GM19193 (cell line): Measurements from ENCODE around the gene KIF26A.

Experiments
- POLR2A ChIP-seq: IDR thresholded peaks from 4 replicates; pipeline ENCODE4 v1.6.1; 2011; ENCODE audit not compliant: insufficient read depth, insufficient read length; ENCODE audit errors: extremely low read depth

The KIF26A gene

GRCh38 chr14:104106471-104106991 is 31.9 kb upstream of the KIF26A start:
- TF ChIP-seq POLR2A, result no peak

DNA sequence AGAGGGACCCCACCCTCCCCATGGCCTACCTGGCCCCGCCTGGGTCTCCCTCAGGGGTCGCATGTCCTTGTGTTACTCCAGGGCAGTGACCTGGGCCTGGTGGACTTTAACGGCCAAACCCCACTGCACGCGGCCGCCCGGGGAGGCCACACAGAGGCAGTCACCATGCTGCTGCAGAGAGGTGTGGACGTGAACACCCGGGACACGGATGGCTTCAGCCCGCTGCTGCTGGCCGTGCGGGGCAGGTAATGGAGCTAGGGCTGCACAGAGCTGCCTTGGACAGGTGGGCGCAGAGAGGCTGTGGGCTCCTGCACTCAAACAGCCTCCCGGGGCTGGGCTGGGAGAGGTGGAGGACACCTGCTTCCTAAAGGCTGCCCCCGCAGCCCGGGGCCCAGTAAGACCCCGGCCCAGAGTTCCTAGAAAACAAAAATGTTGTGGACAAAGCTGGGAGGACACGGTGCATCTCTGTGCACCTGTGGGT is 31.2 kb upstream of the KIF26A start:
- TF ChIP-seq POLR2A, result no peak

- no peak for TF ChIP-seq POLR2A
These were observed 30.5 kb upstream of the KIF26A start for GRCh38 chr14:104107611-104108569.

- no peak for TF ChIP-seq POLR2A
These were observed 29.5 kb upstream of the KIF26A start for GRCh38 chr14:104108570-104109541.

DNA sequence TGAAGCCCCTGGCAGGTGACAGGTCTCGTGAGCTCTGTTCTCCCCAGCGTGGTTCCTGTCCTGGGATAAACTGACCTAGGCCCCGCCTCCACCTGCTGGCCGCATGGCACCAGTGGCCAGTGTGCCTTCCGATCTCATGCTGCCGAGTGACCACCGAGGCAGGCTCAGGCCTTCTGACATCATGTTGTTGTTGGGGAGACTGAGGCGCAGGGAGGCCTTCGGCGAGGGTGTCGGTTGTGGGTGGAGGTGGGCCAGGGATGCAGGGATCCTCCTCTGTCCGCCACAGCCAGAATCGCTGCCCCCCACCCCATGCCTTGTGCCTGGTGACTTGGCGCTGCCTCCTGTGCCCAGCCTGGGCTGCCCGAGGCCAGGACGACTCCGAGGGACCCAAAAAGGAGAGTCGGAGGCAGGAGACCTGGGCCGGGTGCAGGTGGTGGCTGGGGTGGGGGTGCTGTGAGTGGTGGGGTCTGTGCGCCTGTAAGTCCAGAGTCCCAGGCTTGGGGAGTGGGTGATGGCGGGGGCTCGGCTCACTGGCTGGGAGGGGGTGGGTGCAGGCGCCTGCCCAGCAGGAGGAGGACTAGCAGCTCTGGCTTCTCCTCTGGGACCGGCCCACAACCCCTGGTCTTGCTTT is 28.5 kb upstream of the KIF26A start:
- TF ChIP-seq POLR2A, result no peak

DNA sequence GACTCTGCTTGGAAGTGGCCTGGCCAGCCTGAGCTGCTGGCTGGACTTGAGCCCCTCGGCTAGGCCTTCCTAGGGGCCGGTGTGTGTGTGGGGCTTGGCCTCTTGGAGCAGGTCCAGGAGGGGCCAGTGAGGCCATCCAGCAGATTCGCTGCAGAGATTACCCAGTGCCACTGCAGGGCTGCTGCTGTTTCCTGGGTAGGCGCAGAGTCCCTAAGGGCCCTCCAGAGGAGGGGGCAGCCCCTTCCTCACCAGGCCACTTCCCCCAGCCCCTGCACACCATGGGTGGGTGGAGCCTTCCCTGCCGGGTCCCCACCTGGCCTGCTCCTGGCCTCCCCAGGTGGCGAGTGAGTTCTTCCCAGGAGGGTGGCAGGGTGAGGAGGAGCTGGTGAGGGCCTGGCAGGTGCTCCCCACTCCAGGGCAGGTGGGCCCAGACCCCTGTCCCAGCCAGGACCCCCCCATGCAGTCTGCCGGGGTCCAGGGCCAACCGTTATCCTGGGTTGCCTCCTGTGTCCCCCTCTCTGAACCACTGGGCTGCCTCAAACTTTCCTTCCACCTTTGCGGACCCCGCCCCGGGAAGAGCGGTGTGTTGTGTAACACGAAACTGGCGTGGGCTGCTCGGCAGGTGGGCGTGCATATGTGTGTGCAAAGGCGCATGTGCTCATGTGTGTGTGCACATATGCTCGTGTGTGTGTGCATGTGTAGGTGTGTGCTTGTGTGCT is 27.7 kb upstream of the KIF26A start:
- TF ChIP-seq POLR2A, result no peak

GRCh38 chr14:104111301-104112112 is 26.9 kb upstream of the KIF26A start:
- TF ChIP-seq POLR2A, result no peak

GRCh38 chr14:104112113-104112505 is 26.3 kb upstream of the KIF26A start:
- no peak for TF ChIP-seq POLR2A

- TF ChIP-seq POLR2A, result no peak
These were observed 25.5 kb upstream of the KIF26A start for GRCh38 chr14:104112609-104113571.

GRCh38 chr14:104113631-104114420 is 24.6 kb upstream of the KIF26A start:
- TF ChIP-seq POLR2A, result no peak

GRCh38 chr14:104114421-104115130 is 23.8 kb upstream of the KIF26A start:
- TF ChIP-seq POLR2A, result no peak

GRCh38 chr14:104115131-104115600 is 23.2 kb upstream of the KIF26A start:
- no peak for TF ChIP-seq POLR2A
